GM11168 (cell line): ENCODE results near the gene HOOK2.
"Not testable (repeated sequence)": the region's sequence is repeated elsewhere in the genome, so short reads cannot be mapped to it uniquely, and the experiment has no call there.

ENCODE experiments used
- in situ Hi-C: fragments of 300-500 bp; cut with MboI; formaldehyde crosslinking; loops from one replicate; pipeline ENCODE4 v1.12.0; 2022; ENCODE audit warnings: low sequenced_read_pairs; ENCODE audit not compliant: unreplicated experiment

HOOK2 gene

GRCh38 chr19:12725612-12726011 is 49.7 kb downstream of the HOOK2 start:
- in situ Hi-C loops, result not testable (repeated sequence)

- in situ Hi-C loops, result no loop called here
Observed at GRCh38 chr19:12723641-12724426, 51.5 kb downstream of the HOOK2 start, which contains the start of gene TNPO2. TNPO2 (minus strand) TSS chr19:12723932; CDS start chr19:12720977, 2,955 bp downstream.

GRCh38 chr19:12723381-12723640 is 52.0 kb downstream of the HOOK2 start:
- in situ Hi-C loops, result no loop called here

- in situ Hi-C loops, result no loop called here
Observed at GRCh38 chr19:12722566-12723380, 52.6 kb downstream of the HOOK2 start.

- in situ Hi-C loops, result no loop called here
Observed at GRCh38 chr19:12721656-12722565, 53.4 kb downstream of the HOOK2 start.

GRCh38 chr19:12720851-12721655 is 54.3 kb downstream of the HOOK2 start:
- in situ Hi-C loops, result no loop called here

- in situ Hi-C loops, result no loop called here
Observed at GRCh38 chr19:12720296-12720695, 55.1 kb downstream of the HOOK2 start.

GRCh38 chr19:12715929-12716328 is 59.4 kb downstream of the HOOK2 start:
- in situ Hi-C loops, result no loop called here

GRCh38 chr19:12715102-12715501 is 60.2 kb downstream of the HOOK2 start:
- in situ Hi-C loops, result no loop called here

GRCh38 chr19:12713304-12713703 is 62.0 kb downstream of the HOOK2 start:
- in situ Hi-C loops, result not testable (repeated sequence)
